Body of pancreas (tissue), 4 donors: ENCODE results near the gene NME5. TPM values are rescaled to one million over a fixed set of nuclear protein-coding genes. Genes with fewer than 3 reads are reported as not detected.
"Not testable (repeated sequence)": the region's sequence is repeated elsewhere in the genome, so short reads cannot be mapped to it uniquely, and the experiment has no call there.

Source experiments
- ATAC-seq: fragments of 150-250 bp; one replicate; pipeline ENCODE4 v1.9.1; 2016
- DNase-seq, 4 donors: peaks; one replicate each; pipeline ENCODE4 v3.0.0-alpha.2; 2019
- H3K27ac ChIP-seq, 4 donors: fragments of 200-600 bp; sonication (generic); 1 replicate in 3 of 4; 2 replicates in 1 of 4; pipeline versions ENCODE4 v1.5.1 to v1.6.1; 2016 to 2019; ENCODE audit warnings: mild to moderate bottlenecking in 1 of 4, mixed read lengths in 1 of 4, moderate library complexity in 1 of 4
- H3K27me3 ChIP-seq, 2 donors: fragments of 200-600 bp; sonication (generic); one replicate each; pipeline ENCODE4 v1.6.0; 2016; ENCODE audit warnings: mild to moderate bottlenecking in 1 of 2
- H3K36me3 ChIP-seq, 2 donors: fragments of 200-600 bp; sonication (generic); replicated peaks in 1 of 2; 2 replicates each; pipeline ENCODE4 v1.5.1; 2016; ENCODE audit warnings: low read depth in 2 of 2; ENCODE audit not compliant: insufficient read depth in 1 of 2
- H3K4me1 ChIP-seq: fragments of 200-600 bp; sonication (generic); one replicate; pipeline ENCODE4 v1.6.0; 2016
- H3K4me3 ChIP-seq, 2 donors: fragments of 200-600 bp; sonication (generic); 1 replicate in 1 of 2; 2 replicates in 1 of 2; pipeline ENCODE4 v1.5.1; 2016 to 2019
- H3K9me3 ChIP-seq, 3 donors: fragments of 200-600 bp; sonication (generic); 1 replicate in 2 of 3; 2 replicates in 1 of 3; pipeline ENCODE4 v1.5.1; 2016
- CTCF ChIP-seq, 7 experiments: fragments of 450-650 bp in 4 of 7; fragments of 200-600 bp in 3 of 7; sonication (generic) in 3 of 7; IDR thresholded peaks; one replicate each; pipeline ENCODE4 v1.5.1; 2016 to 2019; ENCODE audit warnings: antibody characterized with exemption in 7 of 7
- POLR2A ChIP-seq, 3 donors: fragments of 450-650 bp; IDR thresholded peaks; one replicate each; pipeline ENCODE4 v1.6.1; 2016; ENCODE audit warnings: antibody characterized with exemption in 3 of 3, mild to moderate bottlenecking in 2 of 3
- WGBS, 2 donors: methylation state at CpG; one replicate each; pipeline ENCODE4 v1.1.5; 2017; 5-methylcytosine and 5-hydroxymethylcytosine counted together
- intact Hi-C: fragments of 100-400 bp; cut with DNase I; formaldehyde crosslinking; loops from one replicate; pipeline ENCODE4 v1.15.1; 2023
- total RNA-seq, 2 donors: library from RNA; depleted of rRNA; stranded (reverse); fragments of >200 nt; gene quantifications; one replicate each; pipeline ENCODE4 v1.1.0, GENCODE V29; 2016

The NME5 gene
- total RNA-seq, 2 donors from 2014 or later, result 7.5 TPM; not detected in 1

GRCh38 chr5:138078006-138078643 is 61.1 kb downstream of the NME5 start:
- WGBS, 2 donors, result 22 to 44% methylated on average over 1 of the region's 1 CpG
- H3K27ac ChIP-seq, result no peak overlapping the region
- TF ChIP-seq CTCF (IDR thresholded peaks at IDR 0.05) (no peak), POLR2A (IDR thresholded peaks at IDR 0.05) (no peak)
- no peaks in the 10 kb centered on the region for H3K4me1 ChIP-seq
- H3K9me3 ChIP-seq, result no peaks in the 10 kb centered on the region
- ATAC-seq, result no peak
- DNase-seq, result no peak
- no peaks in the 10 kb centered on the region for H3K27me3 ChIP-seq
- intact Hi-C loops, result no loop called here
- no peaks in the 10 kb centered on the region for H3K36me3 ChIP-seq
- H3K4me3 ChIP-seq, result no peak overlapping the region

GRCh38 chr5:138077064-138077696 is 62.0 kb downstream of the NME5 start:
- intact Hi-C loops, result no loop called here
- peak; percentile 81 for ATAC-seq
- DNase-seq, result peak; percentile 63 to 80 (median 70)
- H3K36me3 ChIP-seq, result no peaks in the 10 kb centered on the region
- no peaks in the 10 kb centered on the region for H3K9me3 ChIP-seq
- no peak overlapping the region for H3K27ac ChIP-seq
- 26 to 32% methylated on average over 5 of the region's 5 CpGs for WGBS, 2 donors
- no peak overlapping the region for H3K4me3 ChIP-seq
- TF ChIP-seq CTCF (IDR thresholded peaks at IDR 0.05), result peak; percentile 58 to 76 (median 70)
- TF ChIP-seq POLR2A (IDR thresholded peaks at IDR 0.05), result no peak
- H3K27me3 ChIP-seq, result no peaks in the 10 kb centered on the region
- no peaks in the 10 kb centered on the region for H3K4me1 ChIP-seq

- H3K4me1 ChIP-seq, H3K27ac ChIP-seq, H3K9me3 ChIP-seq, H3K27me3 ChIP-seq, ATAC-seq, H3K36me3 ChIP-seq, H3K4me3 ChIP-seq, intact Hi-C loops, DNase-seq: not testable (repeated sequence)
- 86 to 93% methylated on average over 3 to 4 of the region's 32 CpGs for WGBS, 2 donors
Measured at GRCh38 chr5:138070026-138070425, 69.2 kb downstream of the NME5 start.

- Histone ChIP-seq H3K4me3 (no peak overlapping the region), H3K4me1 (no peaks in the 10 kb centered on the region), H3K27me3 (no peaks in the 10 kb centered on the region), H3K9me3 (no peaks in the 10 kb centered on the region), H3K27ac (no peak overlapping the region), H3K36me3 (no peaks in the 10 kb centered on the region)
- intact Hi-C loops, result no loop called here
- DNase-seq (peak; percentile 82 to 92 (median 88)), ATAC-seq (peak; percentile 90)
- no peak for TF ChIP-seq POLR2A (IDR thresholded peaks at IDR 0.05)
- TF ChIP-seq CTCF (IDR thresholded peaks at IDR 0.05), result peak; percentile 70 to 88 (median 80)
- WGBS, 2 donors, result 17 to 20% methylated on average over 6 of the region's 6 CpGs
Measured at GRCh38 chr5:138068742-138069600, 70.3 kb downstream of the NME5 start.

- 67 to 74% methylated on average over 8 of the region's 8 CpGs for WGBS, 2 donors
- Histone ChIP-seq H3K4me1 (no peaks in the 10 kb centered on the region), H3K27ac (no peak overlapping the region), H3K36me3 (no peaks in the 10 kb centered on the region), H3K9me3 (no peaks in the 10 kb centered on the region), H3K4me3 (no peak overlapping the region), H3K27me3 (no peaks in the 10 kb centered on the region)
- TF ChIP-seq POLR2A (IDR thresholded peaks at IDR 0.05) (no peak), CTCF (IDR thresholded peaks at IDR 0.05) (no peak)
- intact Hi-C loops, result no loop called here
- ATAC-seq (no peak), DNase-seq (no peak)
Measured at GRCh38 chr5:138067945-138068344, 71.3 kb downstream of the NME5 start.
